ENCODE data around the gene PRKN. TPM values are rescaled to one million over a fixed set of nuclear protein-coding genes. Genes with fewer than 3 reads are reported as not detected.

PRKN gene
- total RNA-seq, 4 donors from 2014 or later, result 9.6 to 17.0 (median 11.6) TPM

DNA sequence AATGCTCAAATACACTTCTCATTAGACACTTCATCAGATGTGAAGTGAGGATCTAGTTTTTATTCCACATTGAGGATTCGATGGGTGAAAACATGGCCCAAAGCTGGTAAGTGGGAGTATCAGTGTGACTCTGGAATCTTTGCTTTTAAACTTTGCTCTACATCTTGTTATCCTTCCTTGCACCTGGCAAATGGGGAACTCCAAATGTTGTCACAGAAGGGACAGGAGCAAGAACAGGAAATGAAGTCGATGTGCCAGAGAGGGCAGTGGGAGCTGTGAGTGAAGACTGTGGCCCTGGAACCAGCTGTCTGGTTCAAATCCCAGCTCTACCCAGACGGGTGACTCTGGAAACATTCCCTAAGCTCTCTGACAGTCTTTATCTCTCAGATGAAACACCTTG is 1367.0 kb downstream of the PRKN start:
- TF ChIP-seq, protein P1, sequence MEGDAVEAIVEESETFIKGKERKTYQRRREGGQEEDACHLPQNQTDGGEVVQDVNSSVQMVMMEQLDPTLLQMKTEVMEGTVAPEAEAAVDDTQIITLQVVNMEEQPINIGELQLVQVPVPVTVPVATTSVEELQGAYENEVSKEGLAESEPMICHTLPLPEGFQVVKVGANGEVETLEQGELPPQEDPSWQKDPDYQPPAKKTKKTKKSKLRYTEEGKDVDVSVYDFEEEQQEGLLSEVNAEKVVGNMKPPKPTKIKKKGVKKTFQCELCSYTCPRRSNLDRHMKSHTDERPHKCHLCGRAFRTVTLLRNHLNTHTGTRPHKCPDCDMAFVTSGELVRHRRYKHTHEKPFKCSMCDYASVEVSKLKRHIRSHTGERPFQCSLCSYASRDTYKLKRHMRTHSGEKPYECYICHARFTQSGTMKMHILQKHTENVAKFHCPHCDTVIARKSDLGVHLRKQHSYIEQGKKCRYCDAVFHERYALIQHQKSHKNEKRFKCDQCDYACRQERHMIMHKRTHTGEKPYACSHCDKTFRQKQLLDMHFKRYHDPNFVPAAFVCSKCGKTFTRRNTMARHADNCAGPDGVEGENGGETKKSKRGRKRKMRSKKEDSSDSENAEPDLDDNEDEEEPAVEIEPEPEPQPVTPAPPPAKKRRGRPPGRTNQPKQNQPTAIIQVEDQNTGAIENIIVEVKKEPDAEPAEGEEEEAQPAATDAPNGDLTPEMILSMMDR (IDR thresholded peaks at IDR 0.05; ENCODE audit: low read depth), result no peak

DNA sequence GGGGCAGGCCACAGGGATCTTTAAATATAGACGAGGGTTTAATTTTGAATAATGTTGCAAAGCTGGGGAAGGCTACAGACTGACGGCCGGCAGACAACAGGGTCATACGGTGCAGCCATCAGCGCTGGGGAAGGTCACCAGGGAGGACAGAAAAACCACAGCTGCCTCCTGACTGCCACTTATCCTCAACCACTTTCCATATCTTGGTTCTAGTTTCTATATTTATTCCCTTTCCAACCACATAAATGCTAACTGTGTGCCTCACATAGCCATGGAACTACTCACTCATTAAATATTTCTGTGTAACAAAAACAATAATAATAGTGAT is 1368.0 kb downstream of the PRKN start:
- TF ChIP-seq, protein P1 (IDR thresholded peaks at IDR 0.05; ENCODE audit: low read depth), result no peak

DNA sequence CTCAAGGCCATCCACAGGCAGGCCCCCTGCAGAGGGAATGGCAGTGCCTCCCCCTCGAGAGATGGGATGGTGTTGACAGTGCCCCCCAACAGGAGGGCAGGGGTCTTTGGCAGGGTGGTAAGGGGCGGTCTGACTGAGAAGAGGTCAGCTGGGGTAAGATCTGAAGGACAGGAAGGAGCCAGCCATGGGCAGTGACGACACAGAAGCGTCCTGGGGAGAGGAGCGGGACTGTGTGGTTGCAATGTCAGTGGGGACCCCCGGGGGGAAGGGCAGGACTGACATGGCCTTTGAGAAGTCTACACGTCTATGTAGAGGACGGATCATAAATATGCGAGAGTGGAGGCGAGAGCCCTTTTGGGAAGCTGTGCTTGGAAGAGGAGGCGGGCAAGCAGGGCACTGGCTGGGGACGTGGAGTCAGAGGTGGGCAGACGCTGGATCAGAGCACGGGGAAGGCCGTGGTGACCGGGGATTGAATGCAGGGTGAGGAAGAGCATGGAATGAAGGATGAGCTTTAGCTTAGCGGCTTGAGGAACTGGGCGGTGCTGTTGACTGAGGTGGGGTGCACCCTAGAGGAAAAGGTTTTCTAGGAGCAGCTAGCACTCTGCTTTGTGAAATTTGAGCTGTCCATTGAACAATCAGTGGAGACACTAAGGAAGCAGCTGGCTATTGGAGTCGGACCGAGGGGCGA is 1371.3 kb downstream of the PRKN start:
- TF ChIP-seq, protein P1 (IDR thresholded peaks at IDR 0.05; ENCODE audit: low read depth), result no peak

DNA sequence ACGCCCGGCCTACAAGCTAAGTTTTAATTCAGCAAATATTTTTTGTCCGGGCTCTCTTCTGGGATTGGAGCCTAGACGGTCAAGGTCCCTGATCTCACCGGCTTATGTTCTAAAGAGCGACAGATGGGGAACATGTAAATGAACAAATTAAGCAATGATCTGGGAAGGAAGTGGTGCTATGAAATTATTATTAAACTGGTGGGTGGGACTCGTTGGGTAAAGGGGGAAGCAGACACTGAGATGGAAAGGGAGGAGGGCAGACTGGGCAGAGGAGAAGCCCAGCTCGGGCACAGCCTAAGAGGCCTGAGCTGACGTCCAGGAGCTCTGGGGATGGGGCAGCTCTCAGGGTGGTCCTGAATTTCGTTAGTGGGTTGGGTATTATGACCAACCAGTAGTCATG is 1371.9 kb downstream of the PRKN start:
- TF ChIP-seq, protein P1 (IDR thresholded peaks at IDR 0.05; ENCODE audit: low read depth), result no peak

DNA sequence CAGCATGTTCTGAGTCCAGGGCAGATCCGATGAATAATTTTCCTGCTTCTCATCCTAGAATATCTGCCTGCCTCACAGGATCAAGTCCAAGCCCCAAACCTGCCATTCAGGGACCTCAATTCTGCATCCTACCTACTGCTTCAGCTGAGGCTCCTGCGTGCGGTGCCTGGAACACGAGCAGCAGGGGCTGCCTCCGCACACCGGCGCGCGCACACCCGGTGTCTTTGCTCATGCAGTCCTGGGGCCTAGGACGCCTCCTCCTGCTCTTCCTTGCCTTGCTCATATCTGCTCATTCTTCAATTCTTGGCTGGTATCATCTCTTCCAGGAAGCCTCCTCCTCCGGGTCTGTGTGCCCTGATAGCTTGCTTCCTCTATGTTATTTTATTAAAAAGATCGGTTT is 1372.6 kb downstream of the PRKN start:
- TF ChIP-seq, protein P1 (IDR thresholded peaks at IDR 0.05; ENCODE audit: low read depth), result no peak

DNA sequence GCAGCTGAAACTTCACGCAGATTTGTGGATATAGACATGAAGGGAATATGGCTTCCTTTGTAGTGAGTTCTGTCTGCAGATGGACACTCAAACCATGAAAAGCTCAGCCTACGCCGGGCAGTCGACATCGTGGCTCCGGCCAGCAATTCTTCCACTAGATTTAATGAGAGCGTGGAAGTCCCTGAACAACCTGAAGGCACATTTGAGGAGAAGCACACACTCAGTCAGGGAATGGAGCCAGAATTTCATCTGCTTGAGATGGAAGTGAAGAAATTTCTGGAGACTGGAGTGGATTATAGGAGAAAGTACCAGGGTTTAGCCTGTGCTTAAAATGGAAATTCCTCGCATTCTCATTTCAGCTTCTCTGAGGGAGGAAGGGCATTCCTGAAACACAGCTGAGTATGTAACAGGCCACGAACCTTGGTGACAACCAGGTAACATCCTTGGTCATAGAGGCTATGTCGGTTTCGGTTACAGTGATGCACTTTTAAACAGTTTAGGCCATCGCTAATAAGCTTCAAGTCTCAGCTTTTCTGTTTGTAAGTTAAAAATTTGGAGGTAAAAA is 1373.2 kb downstream of the PRKN start:
- TF ChIP-seq, protein P1 (IDR thresholded peaks at IDR 0.05; ENCODE audit: low read depth), result no peak

DNA sequence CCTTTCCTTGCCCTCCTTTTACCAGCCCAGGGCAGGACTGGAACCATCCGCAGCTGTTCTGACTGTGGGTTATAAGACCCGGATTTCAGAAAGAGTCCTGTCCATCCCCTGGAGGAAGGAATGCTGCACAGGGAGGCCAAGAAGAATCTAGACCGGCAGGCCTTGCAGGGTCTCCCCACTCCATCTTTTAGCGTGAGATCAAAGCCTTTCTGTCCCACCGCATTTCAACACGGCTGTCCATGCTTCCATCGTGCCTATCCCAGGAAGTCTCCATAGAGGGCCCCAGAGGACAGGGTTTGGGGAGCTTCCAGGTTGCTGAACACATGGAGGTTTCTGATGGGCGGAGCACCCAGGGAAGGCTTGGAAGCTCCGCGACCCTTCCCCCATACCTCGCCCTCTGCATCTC is 1374.4 kb downstream of the PRKN start:
- TF ChIP-seq, protein P1 (IDR thresholded peaks at IDR 0.05; ENCODE audit: low read depth), result no peak
